AG08395 (cell line): Measurements from ENCODE around the gene CLSTN2.

Experiments used
- DNase-seq: peaks from one replicate; pipeline ENCODE4 v3.0.0; 2012; ENCODE audit warnings: mixed read lengths, low spot score

The CLSTN2 gene

DNA sequence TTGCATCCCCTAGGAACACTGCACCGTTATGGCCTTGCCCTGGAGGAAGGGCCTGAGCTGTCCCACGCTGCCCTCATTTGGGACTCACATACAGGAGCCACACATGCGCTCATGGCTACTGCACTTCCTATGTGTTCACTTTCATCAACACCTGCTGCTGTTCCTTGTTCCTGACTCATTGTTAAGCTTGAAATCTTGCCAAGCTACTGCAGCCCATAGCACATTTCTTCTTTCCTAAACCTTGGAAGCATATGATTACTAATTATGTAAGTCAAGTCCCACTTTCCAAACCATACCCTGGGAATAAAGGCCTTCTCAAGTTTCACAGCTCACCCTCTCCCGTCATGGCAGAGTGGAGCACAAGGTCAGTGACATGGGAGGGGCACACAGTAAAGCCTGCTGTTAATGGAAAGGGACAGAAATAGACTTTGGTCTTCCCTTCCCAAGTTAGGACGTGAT is 307.9 kb downstream of the CLSTN2 start:
- no peak for DNase-seq

DNA sequence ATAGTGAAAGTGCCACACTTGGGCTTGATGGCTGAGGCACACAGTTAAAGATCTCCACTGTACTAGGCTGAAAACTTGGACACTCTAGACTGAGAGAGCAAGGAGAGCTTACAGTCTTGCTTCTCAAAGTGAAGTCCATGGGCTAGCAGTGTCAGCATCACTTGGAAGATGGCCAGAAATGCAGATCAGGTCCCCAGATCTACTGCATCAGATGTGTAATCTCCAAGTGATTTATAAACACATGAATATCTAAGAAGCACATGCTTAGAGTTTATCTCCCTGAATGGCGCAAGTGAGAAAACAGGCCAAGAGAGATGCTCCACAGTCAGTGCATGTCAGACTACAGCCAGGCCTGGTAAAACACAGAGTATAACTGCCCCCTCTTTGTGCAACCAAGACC is 308.6 kb downstream of the CLSTN2 start:
- DNase-seq, result no peak

DNA sequence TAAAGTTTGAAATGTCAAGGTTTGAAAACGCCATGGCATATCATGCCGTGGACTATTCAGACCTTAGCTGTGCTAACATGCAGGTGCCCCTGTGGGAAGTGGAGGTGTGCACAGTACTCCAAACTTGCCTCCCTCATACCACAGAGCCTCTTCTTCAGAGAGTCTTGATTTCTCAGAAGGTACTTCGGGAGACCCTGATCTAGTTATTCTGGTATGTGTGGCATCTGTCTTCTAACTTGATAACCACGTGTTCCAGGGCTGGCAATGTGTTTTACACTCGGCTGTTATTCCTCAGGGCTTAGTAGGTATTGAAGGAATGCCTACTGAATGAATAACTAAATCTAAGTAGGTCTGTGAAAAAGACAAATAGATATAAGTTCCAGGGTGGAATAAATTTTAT is 309.9 kb downstream of the CLSTN2 start:
- no peak for DNase-seq

DNA sequence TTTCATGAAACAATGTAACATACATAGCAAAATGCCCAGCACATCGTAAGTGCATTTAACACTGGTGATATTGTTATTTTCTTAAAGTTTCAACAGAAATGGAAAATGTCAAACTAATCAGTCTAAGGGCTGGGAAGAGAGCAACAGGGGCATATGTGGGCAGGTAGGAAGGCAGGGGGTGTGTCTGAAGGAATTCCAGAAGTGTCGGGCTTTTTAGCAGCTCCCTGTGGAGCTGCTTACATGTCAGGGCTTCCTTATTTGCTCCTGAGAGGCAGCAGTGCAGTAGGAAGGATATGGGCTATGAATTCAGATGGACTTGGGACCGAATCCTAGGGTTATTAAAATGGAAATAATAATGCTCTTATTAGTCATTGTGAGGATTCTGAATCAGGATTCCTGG is 311.6 kb downstream of the CLSTN2 start:
- DNase-seq, result no peak

DNA sequence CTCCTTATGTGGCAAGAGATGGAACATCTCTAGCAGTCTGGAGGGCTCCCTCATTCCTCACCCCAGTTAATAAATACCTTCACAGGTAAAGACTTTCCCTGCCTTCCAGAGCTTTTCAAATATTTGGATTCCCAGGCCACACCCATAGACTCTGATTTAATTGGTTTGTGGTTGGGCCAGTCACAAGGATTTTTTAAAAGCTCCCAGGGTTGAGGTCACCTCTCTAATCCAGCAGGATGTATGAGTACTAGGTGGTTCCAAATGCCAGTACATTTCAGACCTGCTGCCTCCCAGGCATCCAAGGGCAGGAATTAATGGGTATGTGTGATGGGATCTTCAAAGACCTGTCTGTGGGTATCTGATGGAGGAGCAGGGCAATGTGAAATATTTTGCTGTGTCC is 312.8 kb downstream of the CLSTN2 start:
- DNase-seq, result no peak

DNA sequence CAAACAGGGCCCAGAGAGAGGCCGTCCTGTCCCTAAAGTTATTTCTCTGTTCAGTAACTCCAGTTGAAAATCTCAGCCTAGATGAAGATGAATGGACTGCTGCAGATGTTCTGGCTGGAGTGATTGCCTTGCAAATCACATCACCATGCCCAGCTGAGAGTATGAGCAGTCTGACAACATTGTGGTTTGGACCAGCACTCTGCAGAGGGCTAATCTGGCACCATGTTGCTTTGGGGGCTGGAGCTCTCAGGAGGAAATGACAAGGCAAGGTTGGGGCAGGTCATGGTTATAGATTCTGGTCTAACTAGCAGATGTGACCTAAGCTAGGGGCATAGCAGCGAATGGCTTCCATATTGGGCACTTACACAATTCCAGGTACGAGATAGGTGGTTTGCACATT is 314.2 kb downstream of the CLSTN2 start:
- no peak for DNase-seq

DNA sequence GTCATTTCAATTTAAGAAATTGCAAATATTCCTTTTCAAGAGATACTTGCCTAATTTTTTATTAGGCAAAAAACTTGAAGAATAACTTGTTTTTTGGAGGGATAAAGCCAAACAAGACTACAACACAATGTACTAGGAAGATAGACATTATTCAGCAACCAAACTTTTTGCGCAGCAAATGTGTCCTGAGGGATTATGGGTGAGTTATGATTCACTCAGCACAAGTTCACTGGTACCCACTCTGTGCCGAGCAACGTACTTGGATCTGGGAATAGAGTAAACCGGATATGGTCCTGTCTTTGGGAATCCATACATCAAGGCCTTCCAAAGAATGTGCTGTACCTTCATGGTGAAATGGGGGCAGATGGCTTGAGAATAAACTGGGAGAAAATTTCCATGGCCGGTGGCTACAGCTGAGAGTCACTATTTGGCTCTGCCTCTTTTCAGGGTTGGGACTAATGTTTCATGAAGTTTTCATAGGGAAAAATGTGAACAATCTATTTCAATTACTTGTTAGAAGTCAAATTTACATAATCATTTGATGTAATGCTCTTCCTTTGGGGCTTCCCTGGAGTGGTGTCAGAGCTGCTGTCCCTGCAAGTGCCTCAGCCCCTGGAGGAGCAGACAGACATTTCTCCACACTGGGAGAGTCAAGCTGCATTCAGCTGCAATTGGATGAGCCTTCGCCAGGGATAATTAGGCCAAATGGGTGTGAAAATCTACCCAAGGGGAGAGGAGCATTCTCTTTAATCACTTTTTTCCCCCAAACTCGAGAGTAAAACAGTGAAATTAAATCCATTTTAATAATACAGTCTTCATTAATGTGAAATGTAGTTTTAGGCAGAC is 315.2 kb downstream of the CLSTN2 start:
- no peak for DNase-seq

DNA sequence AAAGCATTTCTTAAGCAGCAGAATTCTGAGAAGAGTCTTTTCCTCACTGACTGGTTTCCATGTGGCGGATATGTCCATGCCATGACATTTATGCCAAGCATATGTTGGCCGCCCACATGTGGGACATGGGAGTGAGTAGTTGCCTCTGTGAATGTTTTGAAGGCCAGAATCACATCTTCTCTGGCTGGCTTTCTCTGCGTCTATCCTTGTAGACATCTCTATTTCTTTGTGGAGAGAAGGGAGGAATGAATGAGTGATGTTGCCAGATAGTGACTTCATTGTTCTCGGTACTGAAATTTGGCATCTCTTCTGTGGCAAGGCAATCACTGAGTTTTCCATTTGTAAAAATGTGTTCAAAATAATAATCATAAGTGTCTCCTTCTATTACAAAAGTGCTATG is 316.0 kb downstream of the CLSTN2 start:
- no peak for DNase-seq

DNA sequence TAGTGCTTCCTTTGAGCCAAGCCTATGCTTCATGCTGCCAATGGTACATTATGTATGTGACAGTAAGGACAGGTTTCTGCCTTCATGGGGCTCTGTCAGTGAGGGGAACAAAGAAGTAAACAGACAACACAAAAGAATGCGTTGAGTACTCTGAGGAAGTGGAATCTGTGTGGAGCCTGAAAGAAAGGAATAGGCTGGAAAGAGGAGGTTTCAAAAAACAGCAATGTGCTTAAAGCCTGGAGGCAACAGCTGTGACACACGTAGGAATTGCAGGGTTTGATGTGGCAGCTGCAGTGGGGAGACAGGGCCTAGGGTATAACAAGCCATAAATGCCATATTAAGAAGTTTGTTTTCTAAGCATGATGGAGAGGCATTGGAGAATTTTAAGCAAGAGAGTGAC is 316.7 kb downstream of the CLSTN2 start:
- no peak for DNase-seq

DNA sequence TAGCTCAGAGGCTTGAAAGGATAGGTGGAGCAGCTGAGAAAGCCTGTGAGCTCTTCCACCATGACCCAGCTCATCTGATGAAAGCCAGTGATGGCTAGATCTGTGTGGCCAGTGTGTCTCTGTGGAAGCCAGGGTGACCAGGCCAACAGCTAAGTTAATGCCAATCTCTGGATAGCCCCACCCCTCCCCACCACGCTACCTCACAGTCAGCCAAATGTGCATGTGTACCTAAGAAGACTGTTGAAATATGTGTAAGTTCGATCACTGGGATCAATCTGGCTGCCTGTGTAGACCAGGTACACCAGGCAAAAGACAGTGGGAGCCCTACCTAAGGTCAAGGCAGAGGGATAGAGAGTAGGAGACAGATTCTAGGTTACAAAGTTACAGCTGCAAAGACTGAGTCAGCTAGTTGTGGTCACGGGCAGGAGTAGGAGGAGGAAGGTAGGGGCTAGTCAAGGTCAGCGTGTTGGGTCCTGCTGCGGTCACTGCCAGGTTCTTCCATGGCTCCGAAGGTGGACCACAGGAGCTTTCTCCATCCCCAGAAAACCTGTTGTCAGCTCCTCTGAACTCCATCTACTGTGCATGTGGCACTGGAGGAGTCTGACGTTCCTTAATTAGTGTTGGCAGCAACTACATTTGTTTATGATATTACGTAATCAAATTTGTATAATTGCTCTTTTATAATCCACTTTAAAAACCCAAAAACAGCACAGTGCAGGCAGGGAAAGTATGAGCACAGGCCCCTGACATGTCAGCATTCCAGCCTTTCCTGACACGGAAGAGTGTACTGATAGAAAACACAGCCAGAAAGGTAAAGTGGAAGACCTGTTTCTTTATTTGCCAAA is 318.0 kb downstream of the CLSTN2 start:
- DNase-seq, result no peak

DNA sequence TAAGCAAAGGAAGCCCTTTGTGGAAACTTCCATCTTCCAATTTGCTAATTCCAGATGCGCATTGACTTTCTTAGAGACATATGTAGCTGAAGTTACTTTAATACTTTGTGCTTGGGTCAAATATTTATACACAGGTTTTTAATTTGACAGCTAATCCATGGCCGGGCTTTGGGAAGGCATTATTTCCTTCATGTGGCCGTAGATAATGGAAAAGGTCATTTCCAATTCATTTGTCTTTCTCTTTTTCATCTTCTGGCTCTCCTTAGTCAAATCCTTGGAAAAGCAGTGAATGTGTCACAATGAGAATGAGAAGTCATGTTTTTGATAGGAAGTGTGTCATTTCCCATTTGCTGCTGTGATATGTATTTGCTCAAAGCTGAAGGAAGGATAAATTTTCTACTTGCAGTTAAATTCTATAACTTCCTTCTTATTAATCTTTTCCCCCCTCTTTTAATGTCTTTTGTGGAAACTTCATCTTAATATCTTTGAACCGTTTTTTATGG is 323.3 kb downstream of the CLSTN2 start:
- DNase-seq, result no peak

DNA sequence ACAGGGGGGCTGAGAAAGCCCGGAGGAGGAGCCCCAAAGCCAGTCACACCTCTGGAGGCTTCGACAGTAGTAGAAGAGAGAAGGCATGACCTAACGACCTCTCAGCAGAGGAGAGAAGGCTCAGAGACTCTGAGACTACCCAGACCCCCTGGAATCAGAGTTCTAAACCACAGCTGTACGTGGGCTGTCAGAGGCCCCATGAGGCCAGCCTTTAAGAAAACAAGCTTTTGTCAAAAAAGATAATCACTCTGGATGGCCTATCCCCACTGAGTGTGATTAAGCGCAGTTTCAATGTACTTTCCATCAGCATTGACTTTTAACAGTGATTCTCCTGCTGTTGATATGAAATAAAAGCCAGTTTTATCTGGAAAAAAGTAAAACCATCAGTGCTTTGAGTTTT is 330.3 kb downstream of the CLSTN2 start:
- DNase-seq, result no peak

DNA sequence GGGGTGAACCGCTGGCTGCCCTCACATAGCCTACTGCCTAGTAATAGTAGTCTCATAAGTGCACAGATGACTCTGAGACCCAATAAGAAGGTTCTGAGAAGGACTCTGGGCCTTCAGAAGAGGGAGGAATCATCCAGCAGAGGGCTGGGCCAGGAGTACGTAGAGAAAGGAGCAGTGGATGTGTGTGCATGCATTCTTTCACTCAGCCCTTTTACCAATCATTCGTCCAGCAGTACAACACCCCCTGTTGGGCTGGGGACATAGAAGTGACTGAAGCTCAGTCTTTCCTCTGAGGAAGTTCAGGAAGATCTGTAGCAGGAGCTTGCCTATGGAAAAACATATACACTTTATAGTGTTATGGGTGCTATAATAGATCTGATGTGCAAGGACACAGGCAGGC is 333.1 kb downstream of the CLSTN2 start:
- DNase-seq, result no peak

DNA sequence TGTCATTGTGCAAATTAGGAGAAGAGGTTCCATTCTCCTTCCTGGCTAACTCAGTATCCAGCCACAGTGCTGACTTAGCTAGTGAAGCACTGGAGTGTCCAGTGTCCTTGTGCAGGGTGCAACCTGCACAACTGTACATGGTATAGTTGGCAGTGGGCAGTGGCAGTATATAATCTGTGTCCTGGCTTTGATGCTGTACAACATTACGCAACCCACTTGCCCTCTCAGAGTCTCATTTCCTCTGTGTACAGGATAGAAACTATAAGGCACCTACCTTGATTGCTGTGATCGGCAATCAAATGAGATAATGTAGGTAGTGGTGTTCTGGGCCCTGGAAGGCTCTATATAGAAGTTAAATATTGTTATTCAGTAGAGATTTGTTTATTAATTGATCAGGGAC is 333.6 kb downstream of the CLSTN2 start:
- no peak for DNase-seq

DNA sequence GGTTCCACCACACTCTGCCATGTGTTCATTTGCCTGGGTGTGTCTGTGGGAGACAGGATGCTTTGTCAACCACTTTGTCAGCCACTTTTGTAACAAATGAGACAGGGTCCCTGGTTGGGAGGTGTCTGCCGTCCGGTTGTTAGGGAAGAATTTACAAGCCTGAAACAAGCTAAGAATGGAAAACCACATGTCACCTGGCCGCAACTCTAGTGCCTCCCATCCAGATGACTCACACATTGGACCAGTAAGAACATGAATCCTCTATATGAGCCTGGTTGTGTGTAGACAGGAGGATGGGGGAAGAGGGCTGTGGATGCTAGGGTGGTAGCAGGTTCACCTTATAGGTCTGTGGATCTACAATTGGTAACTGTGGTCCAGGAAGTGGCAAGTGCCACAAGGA is 335.3 kb downstream of the CLSTN2 start:
- no peak for DNase-seq

DNA sequence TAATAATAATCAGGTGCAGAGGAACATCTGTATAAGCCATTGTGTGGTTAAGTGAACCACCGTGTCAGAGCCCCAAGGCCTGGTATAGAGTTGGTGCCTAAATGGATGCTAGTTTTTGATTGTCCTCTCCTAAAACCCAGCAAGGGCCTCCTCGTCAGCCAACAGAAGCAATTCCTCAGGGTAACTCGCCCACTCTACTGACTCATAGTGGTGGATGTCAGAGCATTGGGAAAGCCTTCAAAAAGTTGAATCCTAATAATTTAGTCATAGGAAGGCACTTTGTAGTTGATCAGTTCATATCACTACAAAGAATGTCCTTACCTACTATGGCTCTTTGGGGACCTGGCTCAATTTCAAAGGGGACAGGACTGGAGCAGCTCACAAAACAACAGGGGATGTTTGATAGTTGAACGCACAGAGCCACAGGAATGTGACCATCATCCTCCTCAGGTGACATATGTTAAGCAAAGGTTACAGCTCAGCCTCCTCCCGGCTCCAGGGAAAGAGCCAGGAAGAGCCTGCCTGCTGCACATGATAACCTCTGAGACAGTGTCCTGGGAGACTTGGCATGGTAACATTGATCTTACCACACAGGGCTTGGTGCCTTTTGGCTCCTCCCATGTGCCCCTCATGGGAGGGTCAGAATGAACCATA is 338.7 kb downstream of the CLSTN2 start:
- no peak for DNase-seq

DNA sequence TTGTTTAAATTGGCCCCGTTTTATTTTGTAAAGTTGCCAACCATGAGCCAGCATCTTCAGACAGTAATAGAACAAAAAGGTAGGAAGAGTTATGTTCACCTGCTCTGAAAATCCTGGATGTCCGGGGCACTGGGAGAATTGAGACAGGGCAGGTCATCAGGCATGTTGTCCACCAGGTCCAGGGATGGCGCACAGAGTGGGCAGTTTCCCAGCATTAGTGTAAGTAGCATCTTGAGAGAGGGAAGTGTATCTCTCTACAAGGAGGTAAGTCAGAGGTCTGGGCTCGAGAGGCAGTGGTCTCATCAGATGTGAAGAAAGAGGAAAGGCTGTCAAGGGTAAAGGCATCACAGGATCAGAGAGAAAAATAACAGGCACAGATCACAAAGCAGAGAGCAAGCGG is 339.4 kb downstream of the CLSTN2 start:
- no peak for DNase-seq

DNA sequence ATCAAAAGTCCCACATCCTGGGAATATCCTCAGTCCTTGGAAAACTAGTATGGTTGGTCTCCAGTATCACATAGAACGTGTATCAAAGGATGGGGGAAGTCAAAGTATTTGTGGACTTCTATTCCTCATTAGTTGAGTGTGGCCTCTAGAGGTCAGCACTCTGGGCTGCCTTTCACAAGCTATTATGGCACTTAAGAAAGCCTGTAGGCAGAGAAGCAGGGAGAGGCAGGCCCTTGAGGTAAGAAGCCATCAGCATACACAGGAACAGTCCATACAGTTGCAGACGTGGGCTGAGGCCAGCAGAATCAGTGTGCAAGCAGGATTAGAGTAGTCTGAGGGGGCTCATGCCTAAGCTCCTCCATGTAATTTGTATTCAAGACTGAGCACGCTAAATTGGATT is 341.7 kb downstream of the CLSTN2 start:
- DNase-seq, result no peak

DNA sequence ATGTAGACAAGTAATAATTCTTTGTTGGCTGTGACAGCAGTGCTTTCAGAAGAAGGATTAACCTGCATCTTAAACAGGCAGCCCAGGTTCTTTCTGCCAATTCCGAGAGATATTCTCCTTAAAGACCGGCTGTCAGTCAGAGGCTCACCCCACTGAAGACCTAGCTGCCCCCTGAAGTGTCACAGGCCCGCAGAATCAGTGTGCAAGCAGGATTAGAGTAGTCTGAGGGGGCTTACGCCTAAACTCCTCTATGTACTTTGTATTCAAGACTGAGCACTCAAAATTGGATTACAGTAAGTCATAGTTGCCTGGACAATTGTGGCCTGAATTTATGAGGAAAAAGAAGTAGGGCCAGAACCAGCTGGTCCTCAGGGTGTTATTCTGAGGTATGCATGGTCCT is 342.9 kb downstream of the CLSTN2 start:
- DNase-seq, result no peak

DNA sequence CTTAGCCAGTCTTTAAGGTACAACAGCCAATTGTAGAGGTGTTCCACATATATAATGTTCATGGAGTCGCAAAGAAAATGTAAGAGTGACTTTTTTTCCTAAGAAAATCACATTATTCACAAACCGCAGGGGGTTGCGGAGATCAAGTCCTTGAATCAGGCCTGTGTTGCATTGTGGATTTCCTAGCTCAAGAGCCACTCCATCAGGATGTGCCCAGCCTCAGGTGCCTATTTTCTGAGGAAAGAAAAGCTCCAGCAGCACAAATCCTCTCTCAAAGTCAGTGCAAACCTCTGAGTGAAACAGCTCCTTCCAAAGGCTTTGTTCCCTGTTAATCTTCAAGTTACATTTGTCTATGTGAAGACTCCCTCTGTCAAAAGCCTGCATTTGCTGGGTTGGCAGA is 349.4 kb downstream of the CLSTN2 start:
- no peak for DNase-seq

DNA sequence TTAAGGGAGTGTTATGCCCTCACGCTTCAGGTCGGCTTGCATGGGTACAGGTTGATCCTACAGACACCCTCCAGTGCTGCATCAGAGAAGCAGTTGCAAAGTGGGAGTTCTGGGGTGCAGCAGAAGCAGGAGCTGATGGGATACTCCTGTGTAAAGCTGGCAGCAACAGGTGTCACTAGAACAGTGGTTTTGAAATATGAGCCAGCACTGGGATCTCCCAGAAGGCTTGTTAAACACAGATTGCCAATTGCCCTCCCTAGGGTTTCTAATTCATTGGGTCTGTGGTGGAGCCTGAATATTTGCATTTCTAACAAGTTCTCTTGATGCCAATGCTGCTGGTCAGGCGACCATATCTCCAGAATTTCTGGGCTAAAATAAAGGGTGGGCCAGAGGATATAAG is 350.4 kb downstream of the CLSTN2 start:
- DNase-seq, result no peak

DNA sequence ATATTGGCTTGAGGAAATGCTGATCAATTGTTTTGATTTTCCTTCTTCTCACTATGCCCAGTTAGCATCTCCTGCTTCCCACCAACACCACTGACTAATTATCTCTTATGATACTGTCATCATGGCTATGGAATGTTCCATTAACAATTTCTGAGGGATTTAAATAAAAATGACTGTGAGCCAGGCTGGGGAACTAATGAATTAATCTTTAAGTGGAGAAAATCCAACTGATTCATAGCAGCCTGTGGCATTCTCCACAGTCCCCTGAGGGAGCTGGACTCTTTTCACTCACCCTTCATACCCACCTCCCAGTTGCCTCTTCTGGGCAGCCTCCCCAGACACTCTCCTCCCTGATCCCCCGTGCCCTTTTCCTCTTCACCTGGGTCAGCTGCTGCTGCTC is 353.6 kb downstream of the CLSTN2 start:
- DNase-seq, result no peak

DNA sequence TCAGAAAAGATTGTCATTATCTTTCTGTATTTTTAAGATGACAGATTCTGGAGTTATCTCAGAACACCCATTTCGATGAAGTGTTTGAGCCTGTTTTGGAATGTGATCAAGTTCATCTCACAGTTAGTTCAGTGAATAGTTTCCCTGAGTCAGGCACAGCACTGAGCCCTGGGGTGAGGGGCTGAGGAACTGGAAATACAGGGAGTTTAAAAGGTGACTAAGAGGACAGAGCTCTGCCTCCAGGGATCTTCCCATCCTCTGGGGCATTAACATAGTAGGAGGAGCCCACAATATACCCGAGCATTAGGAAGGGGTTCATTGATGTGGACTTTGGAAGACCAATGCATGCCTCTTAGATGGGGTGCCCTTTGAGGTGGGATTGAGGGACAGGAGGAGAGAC is 355.1 kb downstream of the CLSTN2 start:
- no peak for DNase-seq
